ENCODE results near the gene MT1E. TPM values are rescaled to one million over a fixed set of nuclear protein-coding genes. Genes with fewer than 3 reads are reported as not detected.

Gene MT1E
- total RNA-seq, 1 experiment from 2014 or later, result 114 TPM

DNA sequence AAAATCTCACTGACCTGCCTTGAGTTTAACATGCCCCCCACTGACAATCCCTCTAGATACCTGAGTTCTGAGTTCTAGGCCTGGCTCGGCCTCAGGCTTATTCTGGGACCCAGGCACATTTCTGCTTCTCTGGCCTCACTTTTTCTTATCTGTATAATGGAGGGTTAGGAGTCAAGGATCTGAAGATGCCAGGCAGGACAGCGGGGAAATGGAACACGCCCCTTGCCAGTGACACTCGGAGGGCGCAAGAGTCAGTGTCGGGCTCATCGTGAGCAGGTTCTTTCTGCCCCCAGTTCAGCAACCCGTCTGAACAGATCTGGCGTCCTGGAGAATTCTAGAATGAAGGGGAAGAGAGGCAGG is 36.8 kb upstream of the MT1E start:
- ATAC-seq (no peak; the same call in 1 of the 2 replicates), DNase-seq (ENCODE audit: low spot score) (no peak)
- H3K4me3 Mint-ChIP-seq, result peak overlapping the region; percentile 83
- H3K27me3 Mint-ChIP-seq (ENCODE audit: low read depth), result peaks cover 78% of the 10 kb centered on the region
- TF ChIP-seq, protein P1, sequence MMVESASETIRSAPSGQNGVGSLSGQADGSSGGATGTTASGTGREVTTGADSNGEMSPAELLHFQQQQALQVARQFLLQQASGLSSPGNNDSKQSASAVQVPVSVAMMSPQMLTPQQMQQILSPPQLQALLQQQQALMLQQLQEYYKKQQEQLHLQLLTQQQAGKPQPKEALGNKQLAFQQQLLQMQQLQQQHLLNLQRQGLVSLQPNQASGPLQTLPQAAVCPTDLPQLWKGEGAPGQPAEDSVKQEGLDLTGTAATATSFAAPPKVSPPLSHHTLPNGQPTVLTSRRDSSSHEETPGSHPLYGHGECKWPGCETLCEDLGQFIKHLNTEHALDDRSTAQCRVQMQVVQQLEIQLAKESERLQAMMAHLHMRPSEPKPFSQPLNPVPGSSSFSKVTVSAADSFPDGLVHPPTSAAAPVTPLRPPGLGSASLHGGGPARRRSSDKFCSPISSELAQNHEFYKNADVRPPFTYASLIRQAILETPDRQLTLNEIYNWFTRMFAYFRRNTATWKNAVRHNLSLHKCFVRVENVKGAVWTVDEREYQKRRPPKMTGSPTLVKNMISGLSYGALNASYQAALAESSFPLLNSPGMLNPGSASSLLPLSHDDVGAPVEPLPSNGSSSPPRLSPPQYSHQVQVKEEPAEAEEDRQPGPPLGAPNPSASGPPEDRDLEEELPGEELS (CRISPR knock-in tag; IDR thresholded peaks at IDR 0.05), result no peak
- TF ChIP-seq NFATC4 (CRISPR knock-in tag; IDR thresholded peaks at IDR 0.05) (no peak), ZNF138 (CRISPR knock-in tag; conservative IDR thresholded peaks at IDR 0.05) (no peak), FOXJ3 (CRISPR knock-in tag; IDR thresholded peaks at IDR 0.05; ENCODE audit: borderline replicate concordance) (no peak), FOXP1 (CRISPR knock-in tag; IDR thresholded peaks at IDR 0.05; ENCODE audit: borderline replicate concordance) (no peak), ZNF232 (CRISPR knock-in tag; IDR thresholded peaks at IDR 0.05) (no peak), CBFB (CRISPR knock-in tag; IDR thresholded peaks at IDR 0.05; ENCODE audit: low read depth) (no peak), ZNF263 (CRISPR knock-in tag; IDR thresholded peaks at IDR 0.05; ENCODE audit: low read depth) (no peak), TEAD4 (CRISPR knock-in tag; IDR thresholded peaks at IDR 0.05) (no peak)
- TF ChIP-seq, protein P2, sequence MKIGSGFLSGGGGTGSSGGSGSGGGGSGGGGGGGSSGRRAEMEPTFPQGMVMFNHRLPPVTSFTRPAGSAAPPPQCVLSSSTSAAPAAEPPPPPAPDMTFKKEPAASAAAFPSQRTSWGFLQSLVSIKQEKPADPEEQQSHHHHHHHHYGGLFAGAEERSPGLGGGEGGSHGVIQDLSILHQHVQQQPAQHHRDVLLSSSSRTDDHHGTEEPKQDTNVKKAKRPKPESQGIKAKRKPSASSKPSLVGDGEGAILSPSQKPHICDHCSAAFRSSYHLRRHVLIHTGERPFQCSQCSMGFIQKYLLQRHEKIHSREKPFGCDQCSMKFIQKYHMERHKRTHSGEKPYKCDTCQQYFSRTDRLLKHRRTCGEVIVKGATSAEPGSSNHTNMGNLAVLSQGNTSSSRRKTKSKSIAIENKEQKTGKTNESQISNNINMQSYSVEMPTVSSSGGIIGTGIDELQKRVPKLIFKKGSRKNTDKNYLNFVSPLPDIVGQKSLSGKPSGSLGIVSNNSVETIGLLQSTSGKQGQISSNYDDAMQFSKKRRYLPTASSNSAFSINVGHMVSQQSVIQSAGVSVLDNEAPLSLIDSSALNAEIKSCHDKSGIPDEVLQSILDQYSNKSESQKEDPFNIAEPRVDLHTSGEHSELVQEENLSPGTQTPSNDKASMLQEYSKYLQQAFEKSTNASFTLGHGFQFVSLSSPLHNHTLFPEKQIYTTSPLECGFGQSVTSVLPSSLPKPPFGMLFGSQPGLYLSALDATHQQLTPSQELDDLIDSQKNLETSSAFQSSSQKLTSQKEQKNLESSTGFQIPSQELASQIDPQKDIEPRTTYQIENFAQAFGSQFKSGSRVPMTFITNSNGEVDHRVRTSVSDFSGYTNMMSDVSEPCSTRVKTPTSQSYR (CRISPR knock-in tag; IDR thresholded peaks at IDR 0.05), result no peak
- TF ChIP-seq, protein P3, sequence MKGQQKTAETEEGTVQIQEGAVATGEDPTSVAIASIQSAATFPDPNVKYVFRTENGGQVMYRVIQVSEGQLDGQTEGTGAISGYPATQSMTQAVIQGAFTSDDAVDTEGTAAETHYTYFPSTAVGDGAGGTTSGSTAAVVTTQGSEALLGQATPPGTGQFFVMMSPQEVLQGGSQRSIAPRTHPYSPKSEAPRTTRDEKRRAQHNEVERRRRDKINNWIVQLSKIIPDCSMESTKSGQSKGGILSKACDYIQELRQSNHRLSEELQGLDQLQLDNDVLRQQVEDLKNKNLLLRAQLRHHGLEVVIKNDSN (CRISPR knock-in tag; IDR thresholded peaks at IDR 0.05), result no peak
- TF ChIP-seq, protein P4, sequence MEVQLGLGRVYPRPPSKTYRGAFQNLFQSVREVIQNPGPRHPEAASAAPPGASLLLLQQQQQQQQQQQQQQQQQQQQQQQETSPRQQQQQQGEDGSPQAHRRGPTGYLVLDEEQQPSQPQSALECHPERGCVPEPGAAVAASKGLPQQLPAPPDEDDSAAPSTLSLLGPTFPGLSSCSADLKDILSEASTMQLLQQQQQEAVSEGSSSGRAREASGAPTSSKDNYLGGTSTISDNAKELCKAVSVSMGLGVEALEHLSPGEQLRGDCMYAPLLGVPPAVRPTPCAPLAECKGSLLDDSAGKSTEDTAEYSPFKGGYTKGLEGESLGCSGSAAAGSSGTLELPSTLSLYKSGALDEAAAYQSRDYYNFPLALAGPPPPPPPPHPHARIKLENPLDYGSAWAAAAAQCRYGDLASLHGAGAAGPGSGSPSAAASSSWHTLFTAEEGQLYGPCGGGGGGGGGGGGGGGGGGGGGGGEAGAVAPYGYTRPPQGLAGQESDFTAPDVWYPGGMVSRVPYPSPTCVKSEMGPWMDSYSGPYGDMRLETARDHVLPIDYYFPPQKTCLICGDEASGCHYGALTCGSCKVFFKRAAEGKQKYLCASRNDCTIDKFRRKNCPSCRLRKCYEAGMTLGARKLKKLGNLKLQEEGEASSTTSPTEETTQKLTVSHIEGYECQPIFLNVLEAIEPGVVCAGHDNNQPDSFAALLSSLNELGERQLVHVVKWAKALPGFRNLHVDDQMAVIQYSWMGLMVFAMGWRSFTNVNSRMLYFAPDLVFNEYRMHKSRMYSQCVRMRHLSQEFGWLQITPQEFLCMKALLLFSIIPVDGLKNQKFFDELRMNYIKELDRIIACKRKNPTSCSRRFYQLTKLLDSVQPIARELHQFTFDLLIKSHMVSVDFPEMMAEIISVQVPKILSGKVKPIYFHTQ (CRISPR knock-in tag; IDR thresholded peaks at IDR 0.05), result no peak
- TF ChIP-seq, protein P5, sequence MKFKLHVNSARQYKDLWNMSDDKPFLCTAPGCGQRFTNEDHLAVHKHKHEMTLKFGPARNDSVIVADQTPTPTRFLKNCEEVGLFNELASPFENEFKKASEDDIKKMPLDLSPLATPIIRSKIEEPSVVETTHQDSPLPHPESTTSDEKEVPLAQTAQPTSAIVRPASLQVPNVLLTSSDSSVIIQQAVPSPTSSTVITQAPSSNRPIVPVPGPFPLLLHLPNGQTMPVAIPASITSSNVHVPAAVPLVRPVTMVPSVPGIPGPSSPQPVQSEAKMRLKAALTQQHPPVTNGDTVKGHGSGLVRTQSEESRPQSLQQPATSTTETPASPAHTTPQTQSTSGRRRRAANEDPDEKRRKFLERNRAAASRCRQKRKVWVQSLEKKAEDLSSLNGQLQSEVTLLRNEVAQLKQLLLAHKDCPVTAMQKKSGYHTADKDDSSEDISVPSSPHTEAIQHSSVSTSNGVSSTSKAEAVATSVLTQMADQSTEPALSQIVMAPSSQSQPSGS (CRISPR knock-in tag; IDR thresholded peaks at IDR 0.05; ENCODE audit: borderline replicate concordance, low read depth), result no peak
- TF ChIP-seq, protein P6, sequence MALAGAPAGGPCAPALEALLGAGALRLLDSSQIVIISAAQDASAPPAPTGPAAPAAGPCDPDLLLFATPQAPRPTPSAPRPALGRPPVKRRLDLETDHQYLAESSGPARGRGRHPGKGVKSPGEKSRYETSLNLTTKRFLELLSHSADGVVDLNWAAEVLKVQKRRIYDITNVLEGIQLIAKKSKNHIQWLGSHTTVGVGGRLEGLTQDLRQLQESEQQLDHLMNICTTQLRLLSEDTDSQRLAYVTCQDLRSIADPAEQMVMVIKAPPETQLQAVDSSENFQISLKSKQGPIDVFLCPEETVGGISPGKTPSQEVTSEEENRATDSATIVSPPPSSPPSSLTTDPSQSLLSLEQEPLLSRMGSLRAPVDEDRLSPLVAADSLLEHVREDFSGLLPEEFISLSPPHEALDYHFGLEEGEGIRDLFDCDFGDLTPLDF (CRISPR knock-in tag; IDR thresholded peaks at IDR 0.05), result no peak
- TF ChIP-seq, protein P7, sequence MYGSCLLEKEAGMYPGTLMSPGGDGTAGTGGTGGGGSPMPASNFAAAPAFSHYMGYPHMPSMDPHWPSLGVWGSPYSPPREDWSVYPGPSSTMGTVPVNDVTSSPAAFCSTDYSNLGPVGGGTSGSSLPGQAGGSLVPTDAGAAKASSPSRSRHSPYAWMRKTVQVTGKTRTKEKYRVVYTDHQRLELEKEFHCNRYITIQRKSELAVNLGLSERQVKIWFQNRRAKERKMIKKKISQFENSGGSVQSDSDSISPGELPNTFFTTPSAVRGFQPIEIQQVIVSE (CRISPR knock-in tag; IDR thresholded peaks at IDR 0.05; ENCODE audit: borderline replicate concordance), result no peak
- TF ChIP-seq, protein P8, sequence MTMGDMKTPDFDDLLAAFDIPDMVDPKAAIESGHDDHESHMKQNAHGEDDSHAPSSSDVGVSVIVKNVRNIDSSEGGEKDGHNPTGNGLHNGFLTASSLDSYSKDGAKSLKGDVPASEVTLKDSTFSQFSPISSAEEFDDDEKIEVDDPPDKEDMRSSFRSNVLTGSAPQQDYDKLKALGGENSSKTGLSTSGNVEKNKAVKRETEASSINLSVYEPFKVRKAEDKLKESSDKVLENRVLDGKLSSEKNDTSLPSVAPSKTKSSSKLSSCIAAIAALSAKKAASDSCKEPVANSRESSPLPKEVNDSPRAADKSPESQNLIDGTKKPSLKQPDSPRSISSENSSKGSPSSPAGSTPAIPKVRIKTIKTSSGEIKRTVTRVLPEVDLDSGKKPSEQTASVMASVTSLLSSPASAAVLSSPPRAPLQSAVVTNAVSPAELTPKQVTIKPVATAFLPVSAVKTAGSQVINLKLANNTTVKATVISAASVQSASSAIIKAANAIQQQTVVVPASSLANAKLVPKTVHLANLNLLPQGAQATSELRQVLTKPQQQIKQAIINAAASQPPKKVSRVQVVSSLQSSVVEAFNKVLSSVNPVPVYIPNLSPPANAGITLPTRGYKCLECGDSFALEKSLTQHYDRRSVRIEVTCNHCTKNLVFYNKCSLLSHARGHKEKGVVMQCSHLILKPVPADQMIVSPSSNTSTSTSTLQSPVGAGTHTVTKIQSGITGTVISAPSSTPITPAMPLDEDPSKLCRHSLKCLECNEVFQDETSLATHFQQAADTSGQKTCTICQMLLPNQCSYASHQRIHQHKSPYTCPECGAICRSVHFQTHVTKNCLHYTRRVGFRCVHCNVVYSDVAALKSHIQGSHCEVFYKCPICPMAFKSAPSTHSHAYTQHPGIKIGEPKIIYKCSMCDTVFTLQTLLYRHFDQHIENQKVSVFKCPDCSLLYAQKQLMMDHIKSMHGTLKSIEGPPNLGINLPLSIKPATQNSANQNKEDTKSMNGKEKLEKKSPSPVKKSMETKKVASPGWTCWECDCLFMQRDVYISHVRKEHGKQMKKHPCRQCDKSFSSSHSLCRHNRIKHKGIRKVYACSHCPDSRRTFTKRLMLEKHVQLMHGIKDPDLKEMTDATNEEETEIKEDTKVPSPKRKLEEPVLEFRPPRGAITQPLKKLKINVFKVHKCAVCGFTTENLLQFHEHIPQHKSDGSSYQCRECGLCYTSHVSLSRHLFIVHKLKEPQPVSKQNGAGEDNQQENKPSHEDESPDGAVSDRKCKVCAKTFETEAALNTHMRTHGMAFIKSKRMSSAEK (CRISPR knock-in tag; IDR thresholded peaks at IDR 0.05; ENCODE audit: borderline replicate concordance), result no peak
- TF ChIP-seq, protein P9, sequence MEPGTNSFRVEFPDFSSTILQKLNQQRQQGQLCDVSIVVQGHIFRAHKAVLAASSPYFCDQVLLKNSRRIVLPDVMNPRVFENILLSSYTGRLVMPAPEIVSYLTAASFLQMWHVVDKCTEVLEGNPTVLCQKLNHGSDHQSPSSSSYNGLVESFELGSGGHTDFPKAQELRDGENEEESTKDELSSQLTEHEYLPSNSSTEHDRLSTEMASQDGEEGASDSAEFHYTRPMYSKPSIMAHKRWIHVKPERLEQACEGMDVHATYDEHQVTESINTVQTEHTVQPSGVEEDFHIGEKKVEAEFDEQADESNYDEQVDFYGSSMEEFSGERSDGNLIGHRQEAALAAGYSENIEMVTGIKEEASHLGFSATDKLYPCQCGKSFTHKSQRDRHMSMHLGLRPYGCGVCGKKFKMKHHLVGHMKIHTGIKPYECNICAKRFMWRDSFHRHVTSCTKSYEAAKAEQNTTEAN (CRISPR knock-in tag; IDR thresholded peaks at IDR 0.05), result no peak
- TF ChIP-seq, protein P10, sequence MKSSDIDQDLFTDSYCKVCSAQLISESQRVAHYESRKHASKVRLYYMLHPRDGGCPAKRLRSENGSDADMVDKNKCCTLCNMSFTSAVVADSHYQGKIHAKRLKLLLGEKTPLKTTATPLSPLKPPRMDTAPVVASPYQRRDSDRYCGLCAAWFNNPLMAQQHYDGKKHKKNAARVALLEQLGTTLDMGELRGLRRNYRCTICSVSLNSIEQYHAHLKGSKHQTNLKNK (CRISPR knock-in tag; IDR thresholded peaks at IDR 0.05), result no peak
- peaks cover 14% of the 10 kb centered on the region for H3K4me1 Mint-ChIP-seq
- H3K9me3 Mint-ChIP-seq, result no peaks in the 10 kb centered on the region
- ChIA-PET CTCF (interaction anchor here (0.6 to 2.0 kb wide), 2 partner anchors 12 to 32 kb away, joined by 3 to 9 read pairs; no protein-coding TSS in a partner anchor), POLR2A (no interaction called here)
- H3K36me3 Mint-ChIP-seq, result no peaks in the 10 kb centered on the region
- no peak overlapping the region for H3K27ac Mint-ChIP-seq

All from WTC11 (cell line).